Glutamatergic neuron (in vitro differentiated cells): ENCODE measurements around the gene RASA3. TPM values are rescaled to one million over a fixed set of nuclear protein-coding genes. Genes with fewer than 3 reads are reported as not detected.

ENCODE experiments used
- DNase-seq: peaks from one replicate; pipeline ENCODE4 v3.0.0; 2022
- H3K27ac Mint-ChIP-seq: one replicate; pipeline ENCODE4 v1.8.0; 2020; ENCODE audit warnings: mild to moderate bottlenecking, mixed read lengths, inconsistent platforms; ENCODE audit not compliant: unreplicated experiment
- H3K27me3 Mint-ChIP-seq: one replicate; pipeline ENCODE4 v1.8.0; 2020; ENCODE audit warnings: mild to moderate bottlenecking, moderate library complexity, mixed read lengths, inconsistent platforms; ENCODE audit not compliant: unreplicated experiment
- H3K36me3 Mint-ChIP-seq: one replicate; pipeline ENCODE4 v1.8.0; 2020; ENCODE audit warnings: mild to moderate bottlenecking, mixed read lengths, inconsistent platforms; ENCODE audit not compliant: unreplicated experiment
- H3K4me1 Mint-ChIP-seq: one replicate; pipeline ENCODE4 v1.8.0; 2020; ENCODE audit warnings: mild to moderate bottlenecking, low read depth, mixed read lengths, inconsistent platforms; ENCODE audit not compliant: unreplicated experiment
- H3K4me3 Mint-ChIP-seq: one replicate; pipeline ENCODE4 v1.8.0; 2020; ENCODE audit warnings: mild to moderate bottlenecking, mixed read lengths, inconsistent platforms; ENCODE audit not compliant: unreplicated experiment
- H3K9me3 Mint-ChIP-seq: one replicate; pipeline ENCODE4 v1.8.0; 2020; ENCODE audit warnings: mild to moderate bottlenecking, moderate library complexity, mixed read lengths, inconsistent platforms; ENCODE audit not compliant: unreplicated experiment
- CTCF ChIP-seq: fragments of 200-600 bp; sonication (generic); IDR thresholded peaks from one replicate; pipeline ENCODE4 v1.5.0; 2021; ENCODE audit not compliant: partially characterized antibody, unreplicated experiment
- total RNA-seq: library from RNA; stranded (reverse); fragmentation: NEBNext Ultra II Directional; extraction: Animal tissue kit (Norgen Biotek cat#: 25700); gene quantifications from one replicate; pipeline ENCODE4 v1.2.1, GENCODE V29; 2021; ENCODE audit not compliant: unreplicated experiment

Gene RASA3
- total RNA-seq, 1 donor from 2014 or later = 15.2 TPM

- DNase-seq = no peak
- TF ChIP-seq CTCF = no peak
- peaks cover 9% of the 10 kb centered on the region for H3K36me3 Mint-ChIP-seq
- peaks cover 15% of the 10 kb centered on the region for H3K9me3 Mint-ChIP-seq
- no peak overlapping the region for H3K27ac Mint-ChIP-seq
- H3K27me3 Mint-ChIP-seq = peaks cover 8% of the 10 kb centered on the region
- H3K4me3 Mint-ChIP-seq = no peak overlapping the region
- H3K4me1 Mint-ChIP-seq = peaks cover 21% of the 10 kb centered on the region
Measured at GRCh38 chr13:114080739-114081561, 51.5 kb downstream of the RASA3 start.

GRCh38 chr13:114079601-114080536, 52.6 kb downstream of the RASA3 start:
- H3K9me3 Mint-ChIP-seq = peaks cover 16% of the 10 kb centered on the region
- peaks cover 9% of the 10 kb centered on the region for H3K36me3 Mint-ChIP-seq
- no peak overlapping the region for H3K27ac Mint-ChIP-seq
- no peak overlapping the region for H3K4me3 Mint-ChIP-seq
- no peak for DNase-seq
- TF ChIP-seq CTCF = no peak
- peaks cover 24% of the 10 kb centered on the region for H3K4me1 Mint-ChIP-seq
- H3K27me3 Mint-ChIP-seq = peaks cover 8% of the 10 kb centered on the region

- Mint-ChIP-seq H3K27ac (peak overlapping the region; percentile 42), H3K27me3 (peaks cover 14% of the 10 kb centered on the region), H3K4me3 (no peak overlapping the region), H3K9me3 (peaks cover 16% of the 10 kb centered on the region), H3K4me1 (peaks cover 28% of the 10 kb centered on the region), H3K36me3 (peaks cover 9% of the 10 kb centered on the region)
- TF ChIP-seq CTCF = no peak
- no peak for DNase-seq
Measured at GRCh38 chr13:114078461-114079451, 53.7 kb downstream of the RASA3 start.

- TF ChIP-seq CTCF = no peak
- H3K9me3 Mint-ChIP-seq = peaks cover 17% of the 10 kb centered on the region
- H3K4me3 Mint-ChIP-seq = peak overlapping the region; percentile 77
- peaks cover 15% of the 10 kb centered on the region for H3K27me3 Mint-ChIP-seq
- peak; percentile 60 for DNase-seq
- H3K4me1 Mint-ChIP-seq = peaks cover 28% of the 10 kb centered on the region
- H3K36me3 Mint-ChIP-seq = peaks cover 6% of the 10 kb centered on the region
- H3K27ac Mint-ChIP-seq = peak overlapping the region; percentile 42
Measured at GRCh38 chr13:114077933-114078325, 54.5 kb downstream of the RASA3 start.
